H9 (cell line): ENCODE data around the gene FBXL14. TPM values are rescaled to one million over a fixed set of nuclear protein-coding genes. Genes with fewer than 3 reads are reported as not detected.

Experiments
- DNase-seq: peaks from one replicate; pipeline ENCODE4 v3.0.0-alpha.2; 2017
- H2AFZ ChIP-seq: one replicate; pipeline ENCODE4 v1.6.1; 2013; ENCODE audit warnings: mild to moderate bottlenecking, low read length, control low read depth, moderate library complexity
- H2AK5ac ChIP-seq: 2 replicates; pipeline ENCODE4 v1.6.1; 2013; ENCODE audit warnings: low read length, control low read depth, mixed read lengths; ENCODE audit not compliant: insufficient read length
- H2BK120ac ChIP-seq: one replicate; pipeline ENCODE4 v1.6.1; 2013; ENCODE audit warnings: low read depth, mild to moderate bottlenecking, low read length, control low read depth, inconsistent platforms; ENCODE audit not compliant: poor library complexity, severe bottlenecking
- H2BK12ac ChIP-seq: 2 replicates; pipeline ENCODE4 v1.6.1; 2013; ENCODE audit warnings: low read length, control low read depth, mixed read lengths, low read depth; ENCODE audit not compliant: insufficient read length
- H2BK15ac ChIP-seq: 2 replicates; pipeline ENCODE4 v1.6.1; 2013; ENCODE audit warnings: low read depth, low read length, control low read depth
- H2BK20ac ChIP-seq: one replicate; pipeline ENCODE4 v1.6.1; 2013; ENCODE audit warnings: low read depth, mild to moderate bottlenecking, low read length, control low read depth, inconsistent platforms; ENCODE audit not compliant: poor library complexity, severe bottlenecking
- H2BK5ac ChIP-seq: 2 replicates; pipeline ENCODE4 v1.6.1; 2013; ENCODE audit warnings: low read length, control low read depth, mixed read lengths; ENCODE audit not compliant: insufficient read length
- H3K14ac ChIP-seq: 2 replicates; pipeline ENCODE4 v1.6.1; 2013; ENCODE audit warnings: low read length, control low read depth; ENCODE audit not compliant: insufficient read depth
- H3K18ac ChIP-seq: 2 replicates; pipeline ENCODE4 v1.6.1; 2013; ENCODE audit warnings: low read depth, mild to moderate bottlenecking, mixed read lengths, low read length, control low read depth; ENCODE audit not compliant: insufficient read length
- H3K23ac ChIP-seq: 2 replicates; pipeline ENCODE4 v1.6.1; 2013; ENCODE audit warnings: low read length, control low read depth, mixed read lengths, low read depth; ENCODE audit not compliant: insufficient read length
- H3K23me2 ChIP-seq: 2 replicates; pipeline ENCODE4 v1.6.1; 2013; ENCODE audit warnings: low read depth, mild to moderate bottlenecking, mixed read lengths, low read length, control low read depth; ENCODE audit not compliant: insufficient read length, poor library complexity, severe bottlenecking
- H3K27ac ChIP-seq: 2 replicates; pipeline ENCODE4 v1.5.1; 2013; ENCODE audit warnings: low read length, control low read depth, mixed read lengths, low read depth; ENCODE audit not compliant: insufficient read length
- H3K27me3 ChIP-seq: 2 replicates; pipeline ENCODE4 v1.6.1; 2013; ENCODE audit warnings: low read length, control low read depth, inconsistent platforms; ENCODE audit not compliant: insufficient read depth
- H3K4ac ChIP-seq: 2 replicates; pipeline ENCODE4 v1.6.1; 2013; ENCODE audit warnings: low read depth, mild to moderate bottlenecking, control low read depth, inconsistent platforms, low read length, moderate library complexity
- H3K4me1 ChIP-seq: 2 replicates; pipeline ENCODE4 v1.6.1; 2013; ENCODE audit warnings: low read length, control low read depth, inconsistent platforms; ENCODE audit not compliant: insufficient read depth
- H3K4me2 ChIP-seq: 2 replicates; pipeline ENCODE4 v1.6.1; 2013; ENCODE audit warnings: low read length, control low read depth, mixed read lengths; ENCODE audit not compliant: insufficient read length, insufficient read depth
- H3K56ac ChIP-seq: 2 replicates; pipeline ENCODE4 v1.6.1; 2013; ENCODE audit warnings: low read depth, mild to moderate bottlenecking, mixed read lengths, low read length, control low read depth; ENCODE audit not compliant: insufficient read length
- H3K79me1 ChIP-seq: 2 replicates; pipeline ENCODE4 v1.6.1; 2013; ENCODE audit warnings: low read depth, mild to moderate bottlenecking, moderate library complexity, low read length, control low read depth, inconsistent platforms; ENCODE audit not compliant: insufficient read depth, poor library complexity, severe bottlenecking
- H3K79me2 ChIP-seq: 2 replicates; pipeline ENCODE4 v1.6.1; 2013; ENCODE audit warnings: low read length, control low read depth, inconsistent platforms; ENCODE audit not compliant: insufficient read depth
- H3K9ac ChIP-seq: 2 replicates; pipeline ENCODE4 v1.6.1; 2013; ENCODE audit warnings: low read length, control low read depth, mixed read lengths; ENCODE audit not compliant: insufficient read length; ENCODE audit errors: extremely low read depth
- H3K9me3 ChIP-seq: one replicate; pipeline ENCODE4 v1.6.1; 2013; ENCODE audit warnings: low read depth, low read length, inconsistent platforms; ENCODE audit not compliant: control insufficient read depth
- H3T11ph ChIP-seq: one replicate; pipeline ENCODE4 v1.6.1; 2013; ENCODE audit warnings: mild to moderate bottlenecking, low read length, control low read depth, inconsistent platforms
- H4K20me1 ChIP-seq: one replicate; pipeline ENCODE4 v1.6.1; 2013; ENCODE audit not compliant: control insufficient read depth, insufficient read length, insufficient read depth
- H4K5ac ChIP-seq: 2 replicates; pipeline ENCODE4 v1.6.1; 2013; ENCODE audit warnings: low read depth, mild to moderate bottlenecking, mixed read lengths, low read length, control low read depth; ENCODE audit not compliant: insufficient read length
- H4K8ac ChIP-seq: replicated peaks from 2 replicates; pipeline ENCODE4 v1.6.1; 2013; ENCODE audit warnings: low read length, control low read depth, mixed read lengths, low read depth; ENCODE audit not compliant: insufficient read length
- H4K91ac ChIP-seq: 2 replicates; pipeline ENCODE4 v1.6.1; 2013; ENCODE audit warnings: low read depth, mild to moderate bottlenecking, moderate library complexity, mixed read lengths, low read length, control low read depth; ENCODE audit not compliant: insufficient read length
- H3K27ac Mint-ChIP-seq, 3 experiments: 2 replicates in 2 of 3; 3 replicates in 1 of 3; pipeline ENCODE4 v1.8.0; 2020 to 2021; ENCODE audit warnings: mixed read lengths in 3 of 3, mild to moderate bottlenecking in 1 of 3, moderate library complexity in 1 of 3
- H3K27me3 Mint-ChIP-seq: 2 replicates; pipeline ENCODE4 v1.8.0; 2021; ENCODE audit warnings: low read depth, mild to moderate bottlenecking, moderate library complexity, mixed read lengths
- H3K36me3 Mint-ChIP-seq, 3 experiments: 2 replicates in 2 of 3; 3 replicates in 1 of 3; pipeline ENCODE4 v1.8.0; 2020 to 2021; ENCODE audit warnings: low read depth in 3 of 3, mixed read lengths in 3 of 3; ENCODE audit not compliant: insufficient read depth in 1 of 3
- H3K4me1 Mint-ChIP-seq, 2 experiments: 2 replicates each; pipeline ENCODE4 v1.8.0; 2020; ENCODE audit warnings: mixed read lengths in 2 of 2
- H3K4me3 Mint-ChIP-seq, 2 experiments: 2 replicates in 1 of 2; 3 replicates in 1 of 2; pipeline ENCODE4 v1.8.0; 2020 to 2021; ENCODE audit warnings: mild to moderate bottlenecking in 2 of 2, mixed read lengths in 2 of 2, moderate library complexity in 1 of 2
- H3K9me3 Mint-ChIP-seq, 2 experiments: 2 replicates in 1 of 2; 3 replicates in 1 of 2; pipeline ENCODE4 v1.8.0; 2020; ENCODE audit warnings: mild to moderate bottlenecking in 2 of 2, mixed read lengths in 2 of 2, moderate library complexity in 1 of 2
- CTCF ChIP-seq: fragments of 200-600 bp; sonication (generic); conservative IDR thresholded peaks from 3 replicates; pipeline ENCODE4 v1.8.0; 2021; ENCODE audit warnings: antibody characterized with exemption, mild to moderate bottlenecking
- WGBS: extraction: QIAGEN DNeasy Blood & Tissue Kit; methylation state at CpG from one replicate; pipeline ENCODE4 v1.1.7; 2013; ENCODE audit warnings: missing lambda C conversion rate, low lambda C conversion rate, mixed read lengths; ENCODE audit not compliant: insufficient read length; ENCODE audit errors: extremely low coverage; 5-methylcytosine and 5-hydroxymethylcytosine counted together
- total RNA-seq: library from RNA; stranded (reverse); gene quantifications from 2 replicates; pipeline ENCODE4 v1.2.1, GENCODE V29; 2021

FBXL14 gene
- total RNA-seq, 1 experiment from 2014 or later: 15.6 TPM

- H3K27ac ChIP-seq: no peak overlapping the region
- no peaks in the 10 kb centered on the region for H3K79me1 ChIP-seq
- no peak overlapping the region for H2BK15ac ChIP-seq
- no CpG with 5 or more reads among the region's 6 CpGs for WGBS
- H4K5ac ChIP-seq: no peak overlapping the region
- H3K9me3 ChIP-seq: no peaks in the 10 kb centered on the region
- H4K20me1 ChIP-seq: no peaks in the 10 kb centered on the region
- H3K14ac ChIP-seq: no peak overlapping the region
- no peak overlapping the region for H2AK5ac ChIP-seq
- H2BK12ac ChIP-seq: no peak overlapping the region
- no peak overlapping the region for H3K4me2 ChIP-seq
- no peaks in the 10 kb centered on the region for H3K27me3 ChIP-seq
- no peak for DNase-seq
- H3K79me2 ChIP-seq: no peaks in the 10 kb centered on the region
- no peak for TF ChIP-seq CTCF
- no peak overlapping the region for H3K4ac ChIP-seq
- H2BK5ac ChIP-seq: no peak overlapping the region
- no peak overlapping the region for H3K9ac ChIP-seq
- no peak overlapping the region for H2BK20ac ChIP-seq
- H2AFZ ChIP-seq: no peak overlapping the region
- H2BK120ac ChIP-seq: no peak overlapping the region
- peaks cover 7 to 8% of the 10 kb centered on the region in 2 experiments; a peak in 3 of 4 replicates for H3K4me1 Mint-ChIP-seq
- no peaks in the 10 kb centered on the region for H3K4me1 ChIP-seq
- no peaks in the 10 kb centered on the region for H3K9me3 Mint-ChIP-seq
- H3K27ac Mint-ChIP-seq: no peak overlapping the region
- H3K4me3 Mint-ChIP-seq: no peak overlapping the region
- H3K27me3 Mint-ChIP-seq: peaks cover 39% of the 10 kb centered on the region
- H3K36me3 Mint-ChIP-seq: no peaks in the 10 kb centered on the region
- H3K18ac ChIP-seq: no peak overlapping the region
- H3K56ac ChIP-seq: no peak overlapping the region
- no peak overlapping the region for H3T11ph ChIP-seq
- H4K91ac ChIP-seq: no peak overlapping the region
- no peak overlapping the region for H4K8ac ChIP-seq
- no peaks in the 10 kb centered on the region for H3K23me2 ChIP-seq
- H3K23ac ChIP-seq: no peak overlapping the region
Measured at GRCh38 chr12:1614360-1614759, 20.0 kb upstream of the FBXL14 start.
